GM19438 (cell line): ENCODE measurements around the gene HERC6.
"Not testable (repeated sequence)": the region's sequence is repeated elsewhere in the genome, so short reads cannot be mapped to it uniquely, and the experiment has no call there.

Experiments
- ATAC-seq: cut with Tn5 transposase; IDR thresholded peaks from one replicate; pipeline ENCODE4 v1.9.1; 2021; ENCODE audit warnings: low read depth; ENCODE audit not compliant: unreplicated experiment

Gene HERC6

GRCh38 chr4:88443486-88443885 is 64.8 kb downstream of the HERC6 start:
- ATAC-seq: no peak

- no peak for ATAC-seq
These were observed 66.6 kb downstream of the HERC6 start for GRCh38 chr4:88445252-88445651.

GRCh38 chr4:88446124-88446523 is 67.5 kb downstream of the HERC6 start:
- ATAC-seq: no peak

GRCh38 chr4:88447371-88448095 is 68.9 kb downstream of the HERC6 start:
- ATAC-seq: no peak

GRCh38 chr4:88448211-88448765 is 69.6 kb downstream of the HERC6 start:
- ATAC-seq: not testable (repeated sequence)

GRCh38 chr4:88448889-88449288 is 70.2 kb downstream of the HERC6 start:
- no peak for ATAC-seq

- no peak for ATAC-seq
These were observed 70.6 kb downstream of the HERC6 start for GRCh38 chr4:88449290-88449689.

- no peak for ATAC-seq
These were observed 72.6 kb downstream of the HERC6 start for GRCh38 chr4:88451205-88451604.

- ATAC-seq: no peak
These were observed 74.3 kb downstream of the HERC6 start for GRCh38 chr4:88452912-88453311.

GRCh38 chr4:88456670-88457306 is 78.1 kb downstream of the HERC6 start, which contains the start of gene HERC5:
Gene HERC5, plus strand, starts transcription at chr4:88457119. Its CDS starts 151 bp downstream, at chr4:88457270.
- peak; percentile 93 for ATAC-seq

GRCh38 chr4:88457307-88458103 is 78.9 kb downstream of the HERC6 start:
- peak; percentile 40 for ATAC-seq

GRCh38 chr4:88458104-88458740 is 79.6 kb downstream of the HERC6 start:
- ATAC-seq: no peak

GRCh38 chr4:88465653-88466192 is 87.1 kb downstream of the HERC6 start:
- no peak for ATAC-seq

- no peak for ATAC-seq
These were observed 88.7 kb downstream of the HERC6 start for GRCh38 chr4:88467392-88467791.

- ATAC-seq: no peak
These were observed 98.7 kb downstream of the HERC6 start for GRCh38 chr4:88477229-88477860.

GRCh38 chr4:88478247-88478646 is 99.6 kb downstream of the HERC6 start:
- ATAC-seq: no peak

- ATAC-seq: no peak
These were observed 102.9 kb downstream of the HERC6 start for GRCh38 chr4:88481537-88481936.

- no peak for ATAC-seq
These were observed 110.6 kb downstream of the HERC6 start for GRCh38 chr4:88489100-88489761.
